Dermis blood vessel endothelial cell (primary cell): ENCODE results near the gene SHC4. TPM values are rescaled to one million over a fixed set of nuclear protein-coding genes. Genes with fewer than 3 reads are reported as not detected.

Experiments
- DNase-seq: peaks from one replicate; pipeline ENCODE4 v3.0.0; 2010
- total RNA-seq: library from RNA; depleted of rRNA; stranded (reverse); fragments of >200 nt; gene quantifications from 2 replicates; pipeline ENCODE4 v1.2.3, GENCODE V29; 2014

SHC4 gene
- total RNA-seq, 1 donor from 2014 or later: 0.17 TPM

- DNase-seq: no peak
Observed at GRCh38 chr15:48833526-48834239, 130.0 kb downstream of the SHC4 start.

GRCh38 chr15:48832648-48833047, 131.1 kb downstream of the SHC4 start:
- DNase-seq: no peak

GRCh38 chr15:48828906-48829305, 134.8 kb downstream of the SHC4 start:
- DNase-seq: no peak

- DNase-seq: no peak
Observed at GRCh38 chr15:48828471-48828870, 135.2 kb downstream of the SHC4 start.

GRCh38 chr15:48825075-48825474, 138.6 kb downstream of the SHC4 start:
- no peak for DNase-seq

GRCh38 chr15:48823706-48824105, 140.0 kb downstream of the SHC4 start:
- DNase-seq: no peak

- no peak for DNase-seq
Observed at GRCh38 chr15:48823237-48823636, 140.5 kb downstream of the SHC4 start.

GRCh38 chr15:48814286-48814685, 149.4 kb downstream of the SHC4 start:
- no peak for DNase-seq

GRCh38 chr15:48811325-48811958, 152.3 kb downstream of the SHC4 start:
- DNase-seq: peak; percentile 22

GRCh38 chr15:48810414-48811324, 153.1 kb downstream of the SHC4 start, which contains the start of gene CEP152:
Gene CEP152, minus strand, starts transcription at chr15:48811069. Its CDS starts 5,420 bp downstream, at chr15:48805649.
- peak; percentile 100 for DNase-seq

- DNase-seq: peak; percentile 48
Observed at GRCh38 chr15:48806151-48806550, 157.6 kb downstream of the SHC4 start.

GRCh38 chr15:48805591-48805990, 158.1 kb downstream of the SHC4 start:
- DNase-seq: no peak

- no peak for DNase-seq
Observed at GRCh38 chr15:48803877-48804276, 159.8 kb downstream of the SHC4 start.

GRCh38 chr15:48802867-48803266, 160.9 kb downstream of the SHC4 start:
- peak; percentile 10 for DNase-seq

- DNase-seq: no peak
Observed at GRCh38 chr15:48802257-48802656, 161.5 kb downstream of the SHC4 start.

- peak; percentile 70 for DNase-seq
Observed at GRCh38 chr15:48800811-48801455, 162.8 kb downstream of the SHC4 start.

- DNase-seq: no peak
Observed at GRCh38 chr15:48800245-48800644, 163.5 kb downstream of the SHC4 start.

- DNase-seq: no peak
Observed at GRCh38 chr15:48798319-48798718, 165.4 kb downstream of the SHC4 start.

GRCh38 chr15:48796930-48797329, 166.8 kb downstream of the SHC4 start:
- peak; percentile 62 for DNase-seq

- no peak for DNase-seq
Observed at GRCh38 chr15:48796521-48796920, 167.2 kb downstream of the SHC4 start.

GRCh38 chr15:48795901-48796300, 167.8 kb downstream of the SHC4 start:
- DNase-seq: no peak

GRCh38 chr15:48794697-48795134, 169.0 kb downstream of the SHC4 start:
- DNase-seq: peak; percentile 19

GRCh38 chr15:48792408-48792807, 171.3 kb downstream of the SHC4 start:
- no peak for DNase-seq
